Neural crest cell (in vitro differentiated cells): ENCODE data around the gene WASF3. TPM values are rescaled to one million over a fixed set of nuclear protein-coding genes. Genes with fewer than 3 reads are reported as not detected.

ENCODE experiments used
- DNase-seq: peaks from one replicate; pipeline ENCODE4 v3.0.0; 2021; ENCODE audit warnings: low read depth, mixed read lengths, low spot score
- H3K27ac Mint-ChIP-seq: one replicate; pipeline ENCODE4 v1.8.0; 2021; ENCODE audit warnings: mild to moderate bottlenecking, mixed read lengths; ENCODE audit not compliant: unreplicated experiment
- H3K27me3 Mint-ChIP-seq: 2 replicates; pipeline ENCODE4 v1.8.0; 2021; ENCODE audit warnings: low read depth, mild to moderate bottlenecking, mixed read lengths
- H3K36me3 Mint-ChIP-seq: 2 replicates; pipeline ENCODE4 v1.8.0; 2021; ENCODE audit warnings: low read depth, mild to moderate bottlenecking, mixed read lengths
- H3K4me1 Mint-ChIP-seq: 2 replicates; pipeline ENCODE4 v1.8.0; 2021; ENCODE audit warnings: mixed read lengths
- H3K4me3 Mint-ChIP-seq: one replicate; pipeline ENCODE4 v1.8.0; 2021; ENCODE audit warnings: mild to moderate bottlenecking, mixed read lengths
- H3K9me3 Mint-ChIP-seq: 2 replicates; pipeline ENCODE4 v1.8.0; 2021; ENCODE audit warnings: mixed read lengths
- CTCF ChIP-seq: fragments of 200-600 bp; sonication (generic); conservative IDR thresholded peaks from 2 replicates; pipeline ENCODE4 v1.5.0; 2021; ENCODE audit warnings: antibody characterized with exemption, mild to moderate bottlenecking
- total RNA-seq: library from RNA; stranded (reverse); gene quantifications from 2 replicates; pipeline ENCODE4 v1.2.1, GENCODE V29; 2021

WASF3 gene
- total RNA-seq, 1 donor from 2014 or later, result 79.7 TPM

GRCh38 chr13:26594363-26594762 is 36.9 kb downstream of the WASF3 start:
- Mint-ChIP-seq H3K9me3 (peaks cover 5% of the 10 kb centered on the region), H3K4me1 (peaks cover 44% of the 10 kb centered on the region), H3K36me3 (peaks cover 26% of the 10 kb centered on the region), H3K4me3 (no peak overlapping the region), H3K27me3 (no peaks in the 10 kb centered on the region), H3K27ac (peak overlapping the region; percentile 51)
- no peak for DNase-seq
- no peak for TF ChIP-seq CTCF

- peaks cover 5% of the 10 kb centered on the region for H3K9me3 Mint-ChIP-seq
Observed at GRCh38 chr13:26596458-26596857, 39.0 kb downstream of the WASF3 start.

GRCh38 chr13:26599403-26599802 is 41.9 kb downstream of the WASF3 start:
- Mint-ChIP-seq H3K36me3 (peaks cover 25% of the 10 kb centered on the region), H3K9me3 (peaks cover 5% of the 10 kb centered on the region), H3K27me3 (no peaks in the 10 kb centered on the region), H3K4me1 (peaks cover 58% of the 10 kb centered on the region), H3K27ac (no peak overlapping the region), H3K4me3 (no peak overlapping the region)
- no peak for DNase-seq
- no peak for TF ChIP-seq CTCF

More at GRCh38 chr13:26596458-26596857, 39.0 kb downstream of the WASF3 start:
- peaks cover 26% of the 10 kb centered on the region for H3K36me3 Mint-ChIP-seq
- H3K27ac Mint-ChIP-seq, result no peak overlapping the region
- H3K27me3 Mint-ChIP-seq, result no peaks in the 10 kb centered on the region
- no peak overlapping the region for H3K4me3 Mint-ChIP-seq
- DNase-seq, result no peak
- TF ChIP-seq CTCF, result no peak
- peaks cover 49% of the 10 kb centered on the region for H3K4me1 Mint-ChIP-seq

- Mint-ChIP-seq H3K36me3 (peaks cover 21% of the 10 kb centered on the region), H3K9me3 (peaks cover 5% of the 10 kb centered on the region), H3K4me3 (no peak overlapping the region), H3K4me1 (peaks cover 58% of the 10 kb centered on the region), H3K27me3 (no peaks in the 10 kb centered on the region), H3K27ac (no peak overlapping the region)
- DNase-seq, result no peak
- no peak for TF ChIP-seq CTCF
Observed at GRCh38 chr13:26599860-26600259, 42.4 kb downstream of the WASF3 start.

- Mint-ChIP-seq H3K27ac (no peak overlapping the region), H3K27me3 (no peaks in the 10 kb centered on the region), H3K4me1 (peaks cover 61% of the 10 kb centered on the region), H3K9me3 (peaks cover 4% of the 10 kb centered on the region), H3K4me3 (no peak overlapping the region), H3K36me3 (peaks cover 20% of the 10 kb centered on the region)
- TF ChIP-seq CTCF, result no peak
- DNase-seq, result no peak
Observed at GRCh38 chr13:26600343-26600742, 42.9 kb downstream of the WASF3 start.

- no peak for DNase-seq
- Mint-ChIP-seq H3K9me3 (no peaks in the 10 kb centered on the region), H3K27ac (peak overlapping the region; percentile 12), H3K36me3 (peaks cover 8% of the 10 kb centered on the region), H3K4me3 (no peak overlapping the region), H3K27me3 (no peaks in the 10 kb centered on the region), H3K4me1 (peaks cover 65% of the 10 kb centered on the region)
- TF ChIP-seq CTCF, result no peak
Observed at GRCh38 chr13:26601669-26602068, 44.2 kb downstream of the WASF3 start.
